ENCODE results near the gene NCEH1.

- TF ChIP-seq CTCF (IDR thresholded peaks at IDR 0.05; ENCODE audit: low read depth, low read length, missing input control) (no peak), EGR1 (IDR thresholded peaks at IDR 0.05; ENCODE audit: low read depth in 2 of 2) (no peak), RAD21 (IDR thresholded peaks at IDR 0.05) (no peak), GABPA (IDR thresholded peaks at IDR 0.05 in 1 of 2, conservative IDR thresholded peaks at IDR 0.05 in 1 of 2) (no peak), SP1 (IDR thresholded peaks at IDR 0.05) (no peak), REST (IDR thresholded peaks at IDR 0.05) (no peak)
- TF ChIP-seq, protein P1, sequence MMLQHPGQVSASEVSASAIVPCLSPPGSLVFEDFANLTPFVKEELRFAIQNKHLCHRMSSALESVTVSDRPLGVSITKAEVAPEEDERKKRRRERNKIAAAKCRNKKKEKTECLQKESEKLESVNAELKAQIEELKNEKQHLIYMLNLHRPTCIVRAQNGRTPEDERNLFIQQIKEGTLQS (IDR thresholded peaks at IDR 0.05): no peak
Measured at GRCh38 chr3:172751175-172751704, 40.4 kb upstream of the NCEH1 start.

Data from liver (tissue), 3 donors.